C4-2B (cell line): ENCODE data around the gene SHB.

ENCODE experiments used
- ZFX ChIP-seq: fragments of 450-650 bp; IDR thresholded peaks from 2 replicates; pipeline ENCODE4 v1.6.1; 2017
- TF ChIP-seq, protein P1 (sequence below): fragments of 450-650 bp; conservative IDR thresholded peaks from 2 replicates; pipeline ENCODE4 v1.5.1; 2017; ENCODE audit warnings: mild to moderate bottlenecking

DNA sequence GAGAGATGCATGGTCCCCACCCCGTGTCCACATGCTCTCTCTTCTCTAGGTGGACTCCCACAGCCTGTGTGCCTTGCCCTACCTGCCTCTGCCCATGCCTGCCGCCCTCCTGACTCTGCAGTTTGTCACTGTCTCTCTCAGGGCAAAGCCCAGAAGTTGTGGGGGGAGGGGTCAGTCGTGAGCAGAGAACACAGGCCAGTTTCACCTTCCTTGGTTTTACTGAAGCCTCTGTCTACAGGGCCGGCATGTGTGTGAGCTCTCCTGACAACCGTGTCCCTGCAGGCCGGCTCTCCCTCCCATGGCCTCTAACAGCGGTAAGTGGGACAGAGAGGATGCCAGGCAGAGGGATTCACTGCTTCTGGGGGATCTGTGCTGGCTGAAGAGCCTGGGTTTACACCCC is 121.6 kb downstream of the SHB start:
- TF ChIP-seq, protein P1, sequence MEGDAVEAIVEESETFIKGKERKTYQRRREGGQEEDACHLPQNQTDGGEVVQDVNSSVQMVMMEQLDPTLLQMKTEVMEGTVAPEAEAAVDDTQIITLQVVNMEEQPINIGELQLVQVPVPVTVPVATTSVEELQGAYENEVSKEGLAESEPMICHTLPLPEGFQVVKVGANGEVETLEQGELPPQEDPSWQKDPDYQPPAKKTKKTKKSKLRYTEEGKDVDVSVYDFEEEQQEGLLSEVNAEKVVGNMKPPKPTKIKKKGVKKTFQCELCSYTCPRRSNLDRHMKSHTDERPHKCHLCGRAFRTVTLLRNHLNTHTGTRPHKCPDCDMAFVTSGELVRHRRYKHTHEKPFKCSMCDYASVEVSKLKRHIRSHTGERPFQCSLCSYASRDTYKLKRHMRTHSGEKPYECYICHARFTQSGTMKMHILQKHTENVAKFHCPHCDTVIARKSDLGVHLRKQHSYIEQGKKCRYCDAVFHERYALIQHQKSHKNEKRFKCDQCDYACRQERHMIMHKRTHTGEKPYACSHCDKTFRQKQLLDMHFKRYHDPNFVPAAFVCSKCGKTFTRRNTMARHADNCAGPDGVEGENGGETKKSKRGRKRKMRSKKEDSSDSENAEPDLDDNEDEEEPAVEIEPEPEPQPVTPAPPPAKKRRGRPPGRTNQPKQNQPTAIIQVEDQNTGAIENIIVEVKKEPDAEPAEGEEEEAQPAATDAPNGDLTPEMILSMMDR: no peak
- TF ChIP-seq ZFX: no peak
